HepG2 (cell line): ENCODE results near the gene MIF4GD. TPM values are rescaled to one million over a fixed set of nuclear protein-coding genes. Genes with fewer than 3 reads are reported as not detected.

ENCODE experiments used
- AHDC1 ChIP-seq: sonication (generic); formaldehyde crosslinking; IDR thresholded peaks from 2 replicates; pipeline ENCODE4 v1.5.1; 2020; ENCODE audit warnings: mild to moderate bottlenecking, missing genetic modification reagents, borderline replicate concordance
- AKAP8 ChIP-seq: sonication (generic); formaldehyde crosslinking; IDR thresholded peaks from 2 replicates; pipeline ENCODE4 v1.5.1; 2020; ENCODE audit warnings: mild to moderate bottlenecking, missing genetic modification reagents
- CBX1 ChIP-seq: IDR thresholded peaks from one replicate; pipeline ENCODE4 v1.6.1; 2016; ENCODE audit warnings: antibody characterized with exemption, low read depth
- E2F2 ChIP-seq: sonication (generic); formaldehyde crosslinking; IDR thresholded peaks from 2 replicates; pipeline ENCODE4 v1.4.0; 2020; ENCODE audit warnings: missing genetic modification reagents, borderline replicate concordance
- GABPB1 ChIP-seq: IDR thresholded peaks from 2 replicates; pipeline ENCODE4 v1.6.1; 2016; ENCODE audit warnings: mild to moderate bottlenecking, missing genetic modification reagents, moderate library complexity, missing compliant biosample characterization
- KDM1A ChIP-seq: IDR thresholded peaks from 2 replicates; pipeline ENCODE4 v1.6.1; 2016; ENCODE audit warnings: missing compliant biosample characterization
- KDM3A ChIP-seq: IDR thresholded peaks from 2 replicates; pipeline ENCODE4 v1.6.1; 2018; ENCODE audit warnings: low read depth, missing compliant biosample characterization
- MXD3 ChIP-seq: IDR thresholded peaks from 2 replicates; pipeline ENCODE4 v1.6.1; 2016; ENCODE audit warnings: mild to moderate bottlenecking, missing biosample characterization, missing genetic modification reagents
- NFRKB ChIP-seq: fragments of 450-650 bp; IDR thresholded peaks from 2 replicates; pipeline ENCODE4 v1.6.1; 2017
- ONECUT2 ChIP-seq: sonication (generic); formaldehyde crosslinking; IDR thresholded peaks from 2 replicates; pipeline ENCODE4 v1.4.0; 2020; ENCODE audit warnings: missing genetic modification reagents
- RBM39 ChIP-seq: fragments of 200-400 bp; formaldehyde crosslinking; IDR thresholded peaks from one replicate; pipeline ENCODE4 v1.6.1; 2018; ENCODE audit warnings: antibody characterized with exemption, mild to moderate bottlenecking, low read depth, low read length; ENCODE audit not compliant: poor library complexity, severe bottlenecking
- SAP130 ChIP-seq: IDR thresholded peaks from 2 replicates; pipeline ENCODE4 v1.6.1; 2016; ENCODE audit warnings: low read depth
- WIZ ChIP-seq: sonication (generic); formaldehyde crosslinking; IDR thresholded peaks from 2 replicates; pipeline ENCODE4 v1.5.1; 2020; ENCODE audit warnings: mild to moderate bottlenecking, missing genetic modification reagents
- ZBTB42 ChIP-seq: sonication (generic); formaldehyde crosslinking; IDR thresholded peaks from 2 replicates; pipeline ENCODE4 v1.5.0; 2020; ENCODE audit warnings: mild to moderate bottlenecking, missing genetic modification reagents
- ZNF138 ChIP-seq: sonication (generic); formaldehyde crosslinking; IDR thresholded peaks from 2 replicates; pipeline ENCODE4 v1.5.0; 2020; ENCODE audit warnings: mild to moderate bottlenecking, low read depth, missing genetic modification reagents
- ZNF335 ChIP-seq: sonication (generic); formaldehyde crosslinking; IDR thresholded peaks from 2 replicates; pipeline ENCODE4 v1.4.0; 2020; ENCODE audit warnings: missing genetic modification reagents
- ZNF549 ChIP-seq: sonication (generic); formaldehyde crosslinking; IDR thresholded peaks from 2 replicates; pipeline ENCODE4 v1.5.0; 2020; ENCODE audit warnings: missing genetic modification reagents
- ZNF570 ChIP-seq: sonication (generic); formaldehyde crosslinking; IDR thresholded peaks from 2 replicates; pipeline ENCODE4 v1.4.0; 2020; ENCODE audit warnings: mild to moderate bottlenecking, missing genetic modification reagents, borderline replicate concordance
- ZNF740 ChIP-seq: sonication (generic); formaldehyde crosslinking; IDR thresholded peaks from 2 replicates; pipeline ENCODE4 v1.4.0; 2020; ENCODE audit warnings: missing genetic modification reagents
- ZNF839 ChIP-seq: sonication (generic); formaldehyde crosslinking; IDR thresholded peaks from 2 replicates; pipeline ENCODE4 v1.4.0; 2020; ENCODE audit warnings: missing genetic modification reagents, mild to moderate bottlenecking, borderline replicate concordance
- ZSCAN22 ChIP-seq: sonication (generic); formaldehyde crosslinking; IDR thresholded peaks from 2 replicates; pipeline ENCODE4 v1.4.0; 2020; ENCODE audit warnings: mild to moderate bottlenecking, missing genetic modification reagents
- polyA plus RNA-seq, 8 experiments: library from polyadenylated mRNA; depleted of rRNA in 3 of 8; stranded (reverse) in 7 of 8; unstranded in 1 of 8; fragments of >200 nt; fragmentation: Illumina TruSeq in 4 of 8; extraction: Trizol in 4 of 8; gene quantifications; 2 replicates each; pipeline versions ENCODE4 v1.2.1 to v1.2.3, GENCODE V29; 2011 to 2016; ENCODE audit warnings: low read depth in 4 of 8, missing spikeins in 1 of 8, mixed read lengths in 1 of 8; ENCODE audit not compliant: insufficient read depth in 1 of 8
- total RNA-seq, 5 experiments: library from RNA; depleted of rRNA; stranded (reverse); fragments of >200 nt; fragmentation: Illumina TruSeq; extraction: Trizol; gene quantifications; 2 replicates each; pipeline ENCODE4 v1.2.3, GENCODE V29; 2016; ENCODE audit warnings: low read depth in 1 of 5
- TF ChIP-seq, protein P1 (sequence below): IDR thresholded peaks from 2 replicates; pipeline ENCODE4 v1.6.1; 2016

Gene MIF4GD
- total and polyA plus RNA-seq, 2 of the 13 experiments (the other 11 are each of a cell fraction or from before 2014, with no cell fraction given): 14.0 to 28.0 TPM

DNA sequence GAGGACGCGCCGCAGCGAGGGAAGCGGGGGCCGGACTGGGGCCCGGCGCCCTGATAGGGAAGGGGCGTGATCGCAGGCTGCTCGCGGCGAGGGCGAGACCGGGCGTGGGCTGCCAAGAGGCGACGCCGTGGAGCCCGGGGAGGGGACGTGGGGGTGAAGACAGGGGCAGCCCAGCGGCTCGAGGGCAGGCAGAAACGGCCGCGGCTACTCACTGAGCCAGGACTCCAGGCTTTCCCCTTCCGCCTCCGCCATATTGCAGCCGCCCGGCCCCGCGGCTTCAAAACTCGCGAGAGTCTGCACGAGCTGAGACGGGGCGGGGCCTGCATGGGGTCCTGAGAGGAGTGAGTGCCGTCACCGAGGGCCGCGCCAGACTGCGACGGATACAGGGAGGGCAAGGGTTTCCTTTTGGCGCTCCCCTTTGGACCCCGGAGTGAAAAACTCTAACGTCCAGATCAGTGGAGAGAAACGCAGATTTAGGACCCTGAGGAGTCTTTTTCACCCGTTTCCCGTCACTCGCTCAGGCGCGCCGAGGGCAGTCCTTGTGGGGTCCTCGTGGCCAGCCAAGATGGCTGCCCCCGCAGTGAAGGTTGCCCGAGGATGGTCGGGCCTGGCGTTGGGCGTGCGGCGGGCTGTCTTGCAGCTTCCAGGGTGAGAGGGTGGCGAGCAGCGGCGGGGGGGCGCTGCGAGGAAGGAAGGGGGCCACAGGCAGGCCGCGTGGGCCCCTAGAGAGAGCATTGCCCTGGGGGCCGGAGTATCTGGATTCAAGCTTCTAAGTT, 9.5 kb downstream of the MIF4GD start, which contains the start of the genes GGA3 and MRPS7 (continued):
- TF ChIP-seq ZNF138 (peak; percentile 75; the same call in 1 of the 2 replicates), KDM1A (CRISPR knock-in tag) (no peak), AHDC1 (no peak; the same call in 1 of the 2 replicates), AKAP8 (CRISPR knock-in tag) (peak; percentile 69), KDM3A (CRISPR knock-in tag) (no peak; the same call in 1 of the 2 replicates), CBX1 (peak; percentile 58), ZBTB42 (CRISPR knock-in tag) (peak; percentile 92), RBM39 (peak; percentile 98), ZNF335 (peak; percentile 100), ONECUT2 (CRISPR knock-in tag) (no peak), ZSCAN22 (CRISPR knock-in tag) (no peak), E2F2 (CRISPR knock-in tag) (peak; percentile 74; the same call in 1 of the 2 replicates), GABPB1 (CRISPR knock-in tag) (peak; percentile 87), SAP130 (CRISPR knock-in tag) (peak; percentile 89), ZNF570 (CRISPR knock-in tag) (no peak), NFRKB (peak; percentile 22; the same call in 1 of the 2 replicates), MXD3 (CRISPR knock-in tag) (peak; percentile 78; the same call in 1 of the 2 replicates), ZNF839 (CRISPR knock-in tag) (peak; percentile 56; the same call in 1 of the 2 replicates), ZNF549 (no peak), WIZ (CRISPR knock-in tag) (peak; percentile 70; the same call in 1 of the 2 replicates), ZNF740 (CRISPR knock-in tag) (no peak)
- TF ChIP-seq, protein P1, sequence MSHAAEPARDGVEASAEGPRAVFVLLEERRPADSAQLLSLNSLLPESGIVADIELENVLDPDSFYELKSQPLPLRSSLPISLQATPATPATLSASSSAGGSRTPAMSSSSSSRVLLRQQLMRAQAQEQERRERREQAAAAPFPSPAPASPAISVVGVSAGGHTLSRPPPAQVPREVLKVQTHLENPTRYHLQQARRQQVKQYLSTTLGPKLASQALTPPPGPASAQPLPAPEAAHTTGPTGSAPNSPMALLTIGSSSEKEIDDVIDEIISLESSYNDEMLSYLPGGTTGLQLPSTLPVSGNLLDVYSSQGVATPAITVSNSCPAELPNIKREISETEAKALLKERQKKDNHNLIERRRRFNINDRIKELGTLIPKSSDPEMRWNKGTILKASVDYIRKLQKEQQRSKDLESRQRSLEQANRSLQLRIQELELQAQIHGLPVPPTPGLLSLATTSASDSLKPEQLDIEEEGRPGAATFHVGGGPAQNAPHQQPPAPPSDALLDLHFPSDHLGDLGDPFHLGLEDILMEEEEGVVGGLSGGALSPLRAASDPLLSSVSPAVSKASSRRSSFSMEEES: peak; percentile 49; the same call in 1 of the 2 replicates
